Skeletal muscle tissue (tissue), 4 donors: Measurements from ENCODE around the gene SCN9A. TPM values are rescaled to one million over a fixed set of nuclear protein-coding genes. Genes with fewer than 3 reads are reported as not detected.
"Not testable (repeated sequence)": the region's sequence is repeated elsewhere in the genome, so short reads cannot be mapped to it uniquely, and the experiment has no call there.

Source experiments
- H3K27ac ChIP-seq: one replicate; pipeline ENCODE4 v1.7.0; 2013; ENCODE audit warnings: mild to moderate bottlenecking, low read depth, low read length, inconsistent platforms
- H3K27me3 ChIP-seq, 3 donors: one replicate each; pipeline ENCODE4 v1.7.0; 2013; ENCODE audit warnings: low read length in 3 of 3; ENCODE audit not compliant: control insufficient read depth in 3 of 3, insufficient read depth in 3 of 3
- H3K36me3 ChIP-seq, 3 donors: one replicate each; pipeline ENCODE4 v1.7.0; 2013; ENCODE audit warnings: low read length in 3 of 3; ENCODE audit not compliant: control insufficient read depth in 3 of 3, insufficient read depth in 3 of 3
- H3K4me1 ChIP-seq, 3 donors: one replicate each; pipeline ENCODE4 v1.7.0; 2013; ENCODE audit warnings: low read length in 3 of 3, mild to moderate bottlenecking in 3 of 3; ENCODE audit not compliant: control insufficient read depth in 3 of 3, insufficient read depth in 3 of 3
- H3K4me3 ChIP-seq, 3 donors: one replicate each; pipeline ENCODE4 v1.7.0; 2013; ENCODE audit warnings: low read length in 3 of 3
- H3K9ac ChIP-seq, 3 donors: one replicate each; pipeline ENCODE4 v1.7.0; 2013; ENCODE audit warnings: low read length in 3 of 3, mild to moderate bottlenecking in 3 of 3, moderate library complexity in 2 of 3, low read depth in 1 of 3
- H3K9me3 ChIP-seq, 3 donors: one replicate each; pipeline ENCODE4 v1.7.0; 2013; ENCODE audit warnings: low read length in 3 of 3; ENCODE audit not compliant: control insufficient read depth in 3 of 3
- total RNA-seq: library from RNA; depleted of rRNA; stranded (reverse); fragments of >200 nt; gene quantifications from one replicate; pipeline ENCODE4 v1.2.3, GENCODE V29; 2014
- donor health status: Osteomylitis.

Gene SCN9A
- total RNA-seq, 1 donor from 2014 or later: 14.1 TPM

DNA sequence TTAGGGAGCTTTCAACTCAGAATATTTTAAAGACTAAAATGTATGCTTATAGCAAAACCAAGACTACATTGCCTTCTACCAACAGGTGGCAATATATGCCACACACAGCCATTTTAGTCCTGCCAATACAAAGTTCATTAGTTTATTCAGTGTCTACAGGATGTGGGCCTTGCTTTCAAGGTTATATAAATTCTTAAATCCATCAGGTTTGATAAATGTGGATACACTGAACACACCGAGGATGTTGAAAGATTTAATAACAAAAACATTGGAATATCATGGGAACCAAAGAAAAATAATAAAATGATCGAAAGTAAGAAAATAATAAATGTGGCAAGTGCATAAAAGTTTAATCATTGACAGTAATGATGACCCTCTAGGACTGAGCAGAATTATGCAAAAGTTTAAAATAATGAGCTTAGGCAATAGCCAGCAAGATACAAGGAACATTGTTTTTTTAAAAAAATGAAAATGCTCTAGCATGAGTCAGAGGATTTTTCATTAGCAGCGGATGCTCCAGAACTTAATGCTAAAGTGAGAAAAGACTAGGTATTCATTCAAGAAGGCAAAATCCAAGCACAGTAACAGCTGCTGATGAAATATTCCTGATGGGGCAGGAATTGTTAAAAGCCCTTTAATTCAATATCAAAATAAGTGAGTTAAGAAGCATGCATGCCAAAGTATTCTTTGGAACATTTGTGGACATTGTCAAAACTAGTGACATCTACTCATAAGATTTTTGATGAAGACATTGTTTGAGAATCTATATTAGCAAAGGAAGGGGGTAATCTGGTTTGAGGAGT, 14.2 kb downstream of the SCN9A start:
- no peak overlapping the region for H3K9ac ChIP-seq
- no peak overlapping the region for H3K27ac ChIP-seq
- H3K36me3 ChIP-seq: no peaks in the 10 kb centered on the region
- H3K4me3 ChIP-seq: no peak overlapping the region
- H3K27me3 ChIP-seq: no peaks in the 10 kb centered on the region
- H3K4me1 ChIP-seq: no peaks in the 10 kb centered on the region
- H3K9me3 ChIP-seq: no peaks in the 10 kb centered on the region

DNA sequence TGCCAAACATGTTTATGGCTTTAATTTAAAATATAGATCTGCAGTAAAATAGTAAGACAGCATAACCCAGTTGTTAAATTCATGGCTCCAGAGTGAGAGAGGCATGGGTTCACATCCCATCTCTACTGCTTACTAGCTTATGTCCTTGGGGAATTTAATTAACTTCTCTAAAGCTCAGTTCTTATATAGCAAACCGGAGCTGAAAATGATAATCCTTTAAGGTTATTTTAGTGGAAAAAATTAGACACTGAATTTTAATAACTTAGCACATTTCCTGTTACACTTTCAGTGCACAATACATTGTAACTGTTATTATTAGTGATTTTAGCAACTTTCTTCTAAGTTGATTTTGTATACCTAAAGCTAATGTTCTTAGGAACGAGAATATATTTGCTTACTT, 14.8 kb downstream of the SCN9A start:
- no peak overlapping the region for H3K9ac ChIP-seq
- no peak overlapping the region for H3K27ac ChIP-seq
- H3K27me3 ChIP-seq: no peaks in the 10 kb centered on the region
- no peaks in the 10 kb centered on the region for H3K4me1 ChIP-seq
- no peaks in the 10 kb centered on the region for H3K36me3 ChIP-seq
- H3K4me3 ChIP-seq: no peak overlapping the region
- H3K9me3 ChIP-seq: no peaks in the 10 kb centered on the region

DNA sequence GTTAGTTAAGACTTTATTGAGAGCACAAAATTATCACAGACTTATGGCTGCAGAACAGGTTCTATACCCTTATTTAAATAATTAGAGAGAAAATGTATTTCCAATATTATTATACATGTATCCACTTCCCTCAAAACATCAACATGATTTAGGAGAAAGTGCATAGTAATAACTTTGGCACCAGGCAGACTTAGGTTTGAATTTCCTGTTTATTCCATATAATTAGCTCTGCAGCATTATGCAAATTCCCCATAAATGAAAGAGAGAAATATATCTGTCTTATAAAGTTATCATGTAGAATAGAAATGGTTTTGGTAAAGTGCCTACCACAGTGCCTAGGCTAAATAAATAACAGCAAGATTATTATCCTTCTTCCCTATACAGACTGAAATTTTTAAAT, 15.3 kb downstream of the SCN9A start:
- no peaks in the 10 kb centered on the region for H3K27me3 ChIP-seq
- H3K4me3 ChIP-seq: no peak overlapping the region
- no peaks in the 10 kb centered on the region for H3K9me3 ChIP-seq
- no peak overlapping the region for H3K27ac ChIP-seq
- no peak overlapping the region for H3K9ac ChIP-seq
- no peaks in the 10 kb centered on the region for H3K4me1 ChIP-seq
- H3K36me3 ChIP-seq: no peaks in the 10 kb centered on the region

DNA sequence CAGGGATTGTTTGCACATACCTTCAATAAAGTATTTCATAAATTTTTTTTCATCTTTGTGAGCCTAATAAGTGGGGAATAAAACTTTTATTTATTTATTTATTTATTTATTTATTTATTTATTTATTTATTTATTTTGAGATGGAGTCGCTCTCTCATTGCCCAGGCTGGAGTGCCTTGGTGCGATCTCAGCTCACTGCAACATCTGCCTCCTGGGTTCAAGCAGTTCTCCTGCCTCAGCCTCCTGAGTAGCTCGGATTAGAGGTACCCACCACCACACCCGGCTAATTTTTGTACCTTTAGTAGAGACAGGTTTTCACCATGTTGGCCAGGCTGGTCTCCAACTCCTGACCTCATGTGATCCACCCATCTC, 17.8 kb downstream of the SCN9A start:
- not testable (repeated sequence) for H3K27ac ChIP-seq, H3K27me3 ChIP-seq, H3K9ac ChIP-seq, H3K9me3 ChIP-seq, H3K36me3 ChIP-seq, H3K4me3 ChIP-seq, H3K4me1 ChIP-seq

GRCh38 chr2:166357068-166357949, 18.4 kb downstream of the SCN9A start:
- Histone ChIP-seq H3K4me3 (no peak overlapping the region), H3K9me3 (no peaks in the 10 kb centered on the region), H3K9ac (no peak overlapping the region), H3K36me3 (no peaks in the 10 kb centered on the region), H3K4me1 (no peaks in the 10 kb centered on the region), H3K27ac (no peak overlapping the region), H3K27me3 (no peaks in the 10 kb centered on the region)

DNA sequence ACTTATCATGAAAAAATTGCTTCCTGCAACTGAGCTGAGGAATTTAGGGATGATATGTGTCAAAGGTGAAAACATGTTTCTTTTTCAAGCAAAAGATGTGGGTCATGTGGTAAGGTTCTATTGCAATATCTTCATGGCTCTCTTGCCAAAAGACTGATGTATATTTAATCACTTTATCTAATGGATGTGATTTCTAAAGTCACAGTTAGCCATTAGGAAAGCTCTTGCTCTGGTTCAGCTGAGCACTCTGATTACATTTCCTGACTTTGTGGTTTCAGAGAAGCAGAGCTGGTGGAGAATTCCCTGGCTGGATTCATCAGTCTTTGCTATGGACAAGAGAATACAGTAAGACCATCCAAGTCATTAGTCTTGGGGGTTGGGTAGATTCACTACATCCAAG, 24.4 kb downstream of the SCN9A start:
- no peaks in the 10 kb centered on the region for H3K9me3 ChIP-seq
- H3K9ac ChIP-seq: no peak overlapping the region
- no peaks in the 10 kb centered on the region for H3K27me3 ChIP-seq
- no peak overlapping the region for H3K27ac ChIP-seq
- no peaks in the 10 kb centered on the region for H3K36me3 ChIP-seq
- no peaks in the 10 kb centered on the region for H3K4me1 ChIP-seq
- H3K4me3 ChIP-seq: no peak overlapping the region

- Histone ChIP-seq H3K27ac (no peak overlapping the region), H3K4me3 (no peak overlapping the region), H3K9me3 (no peaks in the 10 kb centered on the region), H3K4me1 (no peaks in the 10 kb centered on the region), H3K9ac (no peak overlapping the region), H3K36me3 (no peaks in the 10 kb centered on the region), H3K27me3 (no peaks in the 10 kb centered on the region)
Observed at GRCh38 chr2:166350525-166350924, 25.2 kb downstream of the SCN9A start.

DNA sequence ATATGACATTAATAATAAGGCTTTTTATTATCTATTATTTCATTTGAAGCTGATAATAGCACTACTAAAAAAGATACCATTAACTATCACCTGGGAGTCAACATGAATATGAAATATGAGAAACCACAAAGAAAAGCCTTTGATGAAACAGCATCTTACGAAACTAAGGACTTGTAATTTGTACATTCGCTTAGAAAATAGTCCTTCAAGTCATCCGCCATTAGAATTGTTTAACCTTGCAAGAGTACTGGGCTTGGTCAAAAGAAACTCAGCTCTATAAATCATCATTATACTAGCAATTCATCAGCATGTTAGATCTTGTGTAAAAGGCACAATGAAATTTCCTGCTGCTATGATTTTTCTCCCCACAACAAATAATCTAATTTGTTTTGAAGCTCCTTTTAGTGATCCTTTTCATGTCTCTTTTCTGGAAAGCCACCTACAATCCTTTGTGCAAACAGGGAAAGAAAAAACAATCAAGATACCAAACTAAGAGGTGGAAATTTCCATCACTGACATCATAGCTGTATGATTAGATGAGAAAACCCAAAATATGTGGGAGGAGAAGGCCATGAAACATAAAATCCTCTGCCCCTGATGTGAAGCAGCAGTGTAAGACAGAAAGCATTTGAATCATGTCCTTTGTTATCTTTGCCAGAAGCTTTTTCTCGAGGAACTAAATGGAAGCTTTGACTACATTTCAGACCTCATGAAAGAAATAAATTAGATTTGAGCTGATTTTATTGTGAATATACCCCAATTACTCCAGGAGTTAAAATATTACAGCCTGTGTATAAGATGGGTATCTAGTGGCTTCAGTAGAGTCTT, 31.2 kb downstream of the SCN9A start:
- no peak overlapping the region for H3K27ac ChIP-seq
- no peak overlapping the region for H3K4me3 ChIP-seq
- no peaks in the 10 kb centered on the region for H3K27me3 ChIP-seq
- no peaks in the 10 kb centered on the region for H3K4me1 ChIP-seq
- no peaks in the 10 kb centered on the region for H3K9me3 ChIP-seq
- no peaks in the 10 kb centered on the region for H3K36me3 ChIP-seq
- H3K9ac ChIP-seq: no peak overlapping the region

DNA sequence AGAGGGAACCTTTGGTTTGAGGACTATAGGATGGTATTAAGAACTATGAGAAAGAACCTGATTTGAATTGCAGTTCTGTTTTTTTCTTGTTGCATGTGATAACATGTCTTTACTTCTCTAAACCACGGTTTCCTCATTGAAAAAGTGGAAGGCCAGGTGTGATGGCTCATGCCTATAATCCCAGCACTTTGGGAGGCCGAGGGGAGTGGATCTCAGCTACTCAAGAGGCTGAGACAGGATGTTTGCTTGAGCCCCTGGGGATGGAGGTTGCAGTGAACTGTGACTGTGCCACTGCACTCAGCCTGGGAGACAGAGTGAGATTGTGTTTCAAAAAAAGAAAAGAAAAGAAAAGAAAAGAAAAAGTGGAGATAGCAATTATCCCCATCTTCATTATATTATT, 32.3 kb downstream of the SCN9A start:
- Histone ChIP-seq H3K9me3 (no peaks in the 10 kb centered on the region), H3K27ac (no peak overlapping the region), H3K4me3 (no peak overlapping the region), H3K27me3 (no peaks in the 10 kb centered on the region), H3K36me3 (no peaks in the 10 kb centered on the region), H3K4me1 (no peaks in the 10 kb centered on the region), H3K9ac (no peak overlapping the region)
